Stimulated activated CD4-positive, alpha-beta T cell treated with anti-CD3 and anti-CD28 coated beads, Interleukin-4, amount 100 ng/mL, for 48 hours (primary cell): ENCODE results near the gene SRPK2.

ENCODE experiments used
- DNase-seq, 2 donors: peaks; one replicate each; pipeline ENCODE4 v3.0.0-alpha.2; 2020; ENCODE audit warnings: low read depth in 2 of 2

The SRPK2 gene

DNA sequence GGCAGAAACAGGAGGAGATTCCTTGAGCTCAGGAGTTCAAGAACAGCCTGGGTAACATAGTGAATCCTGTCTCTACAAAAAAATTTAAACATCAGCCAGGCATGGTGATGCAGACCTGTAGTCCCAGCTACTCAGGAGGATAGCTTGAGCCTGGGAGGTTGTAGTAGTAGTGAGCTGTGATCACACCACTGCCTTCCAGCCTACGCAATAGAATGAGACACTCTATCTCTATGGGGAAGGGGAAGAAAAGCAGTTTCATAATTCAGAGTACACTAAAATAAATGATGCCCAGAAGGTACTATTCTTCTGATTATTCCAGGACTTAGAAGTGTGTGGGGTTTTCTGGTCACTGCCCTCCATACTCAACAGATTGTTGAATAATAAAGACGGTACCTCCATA lies 197.4 kb downstream of the SRPK2 start:
- DNase-seq = no peak

DNA sequence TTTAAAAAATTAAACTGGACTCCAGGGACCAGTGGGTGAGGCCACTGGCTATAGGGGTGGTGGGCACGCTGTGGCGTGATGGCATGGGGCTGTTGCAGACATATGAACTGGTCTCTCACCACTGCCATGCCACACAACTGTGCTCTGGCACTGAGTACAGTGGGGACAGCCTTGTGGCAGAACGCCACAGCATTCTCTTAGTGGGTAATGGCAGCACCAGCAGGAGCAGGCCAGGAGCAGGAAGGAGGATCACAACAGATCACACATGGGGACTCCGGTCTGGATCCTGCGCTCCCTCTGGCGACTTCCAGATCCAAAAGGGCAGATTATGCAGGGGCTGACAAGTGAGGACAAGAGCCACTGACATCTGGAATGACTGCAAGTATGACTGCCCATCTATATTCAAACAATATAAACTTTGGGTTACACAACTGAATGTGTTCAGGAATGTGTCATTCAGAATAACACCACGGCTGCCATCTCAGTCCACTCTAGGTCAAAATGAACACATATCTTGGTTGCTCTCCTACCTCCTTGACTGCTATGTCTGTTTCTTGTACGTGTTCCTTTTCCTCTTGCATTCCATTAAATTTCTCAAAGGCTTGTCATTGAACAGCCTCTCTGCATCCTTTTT lies 198.7 kb downstream of the SRPK2 start:
- no peak for DNase-seq

- DNase-seq = no peak
Measured at GRCh38 chr7:105188201-105188600, 200.5 kb downstream of the SRPK2 start.

DNA sequence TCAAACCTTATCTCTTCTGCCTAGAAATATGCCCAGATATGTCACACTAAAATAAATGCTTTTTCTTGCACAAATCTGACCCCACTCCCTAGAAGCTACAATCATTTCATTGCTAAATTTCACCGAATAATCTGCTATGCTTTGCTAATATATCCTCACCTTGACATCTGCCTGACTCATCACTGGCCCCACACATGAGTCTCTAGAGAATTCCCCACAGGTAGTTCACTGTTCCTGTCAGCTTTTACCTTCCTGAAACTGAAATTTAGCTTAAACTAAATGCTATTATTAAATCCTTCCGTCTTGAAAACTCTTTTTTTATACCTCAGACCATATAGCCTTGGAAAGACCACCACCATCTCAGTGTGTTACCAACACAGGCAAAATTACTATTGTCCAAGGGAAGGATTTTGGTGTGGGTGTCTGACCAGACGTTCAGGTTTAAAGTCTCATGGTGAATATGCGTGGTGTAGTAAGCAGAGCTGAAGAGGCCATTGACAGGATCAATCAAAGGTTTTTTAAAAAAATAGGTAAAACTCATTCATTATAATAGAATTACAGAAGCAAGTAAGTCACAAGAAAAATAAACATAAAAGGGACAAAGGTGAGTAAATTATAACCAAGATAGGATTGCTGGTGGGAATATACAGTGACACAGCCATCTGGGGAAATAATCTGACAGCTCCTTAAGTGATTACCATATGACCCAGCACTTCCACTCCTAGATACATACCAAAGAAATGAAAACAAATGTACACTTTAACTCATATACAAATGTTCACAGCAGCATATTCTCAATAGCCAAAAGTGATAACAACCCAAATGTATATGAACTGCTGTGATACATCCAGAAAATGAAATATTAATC lies 201.2 kb downstream of the SRPK2 start:
- DNase-seq = no peak

DNA sequence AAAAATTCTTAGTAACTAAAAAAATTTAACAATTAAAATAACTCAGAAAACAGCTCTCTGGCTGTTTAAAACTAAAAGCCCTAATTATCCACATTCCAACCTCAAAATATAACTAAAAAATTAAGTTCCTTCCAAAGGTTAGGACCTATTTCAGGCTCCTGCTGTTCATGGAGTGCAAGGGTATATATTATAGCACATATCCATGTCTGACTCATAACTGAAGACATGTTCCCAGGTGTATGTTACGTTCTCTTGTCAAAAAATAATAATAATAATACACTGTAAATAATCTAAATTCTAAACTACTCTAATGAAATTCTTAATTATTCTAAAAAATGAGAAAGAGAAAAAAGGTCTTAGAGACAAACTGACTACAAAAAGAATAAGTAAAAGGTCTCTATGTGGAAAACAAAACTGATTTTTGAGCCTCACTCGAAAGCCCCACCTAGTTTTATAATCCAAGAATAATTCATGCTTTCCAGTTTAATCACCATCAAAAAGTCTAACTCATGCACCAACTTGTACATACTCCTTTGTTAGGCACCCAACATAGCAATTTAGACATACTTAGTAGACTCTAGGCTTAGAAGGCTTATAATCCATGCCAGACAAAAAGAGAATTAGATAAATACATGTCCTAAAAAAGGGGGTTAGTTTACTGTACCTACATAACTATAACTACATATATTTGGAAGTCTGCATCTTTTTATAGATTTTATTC lies 203.3 kb downstream of the SRPK2 start:
- no peak for DNase-seq

- no peak for DNase-seq
Measured at GRCh38 chr7:105180002-105180401, 208.7 kb downstream of the SRPK2 start.

DNA sequence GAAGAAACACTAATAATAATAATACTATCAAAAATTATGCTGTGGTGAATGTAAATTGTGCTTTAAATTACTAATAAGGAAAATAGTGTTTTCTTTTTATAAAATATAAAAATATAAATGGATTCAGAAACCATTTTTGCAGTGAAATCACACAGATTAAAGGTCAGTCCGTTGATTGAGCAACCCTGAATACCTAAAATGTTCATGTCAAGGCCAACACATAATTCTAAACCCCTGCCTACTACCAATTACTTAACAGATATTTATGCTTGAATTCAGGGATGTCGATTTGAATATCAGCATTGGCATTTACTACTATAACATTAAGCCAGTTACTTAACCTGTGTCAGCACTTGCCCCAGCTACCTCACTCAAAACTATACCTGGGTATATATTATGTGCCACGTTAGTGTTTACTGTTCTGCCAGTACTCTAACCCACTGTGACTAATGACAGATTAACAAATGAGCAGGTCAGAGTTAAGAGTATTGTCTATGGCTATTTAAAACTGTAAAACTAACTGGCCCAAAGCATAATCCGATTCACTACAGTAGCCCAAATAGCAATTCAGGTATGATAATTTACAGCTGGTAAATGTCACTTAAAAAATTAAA lies 209.7 kb downstream of the SRPK2 start:
- DNase-seq = no peak

DNA sequence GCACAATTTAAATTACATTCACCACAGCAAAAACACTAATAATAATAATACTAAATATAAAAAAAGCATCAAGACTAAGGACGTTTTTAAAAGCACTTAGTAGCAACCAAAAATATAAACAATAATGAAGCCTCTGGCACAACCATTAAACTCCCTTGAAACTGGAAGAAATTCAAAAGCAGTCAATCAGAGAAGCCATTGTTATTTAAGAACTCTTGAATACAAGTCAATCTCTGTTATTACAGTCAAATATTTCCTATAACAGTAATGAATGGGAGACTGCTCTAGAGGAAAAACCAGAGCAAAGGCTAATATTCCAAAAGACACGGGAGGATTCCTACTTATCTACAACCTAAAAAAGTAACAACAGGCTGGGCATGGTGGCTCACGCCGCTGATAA lies 210.5 kb downstream of the SRPK2 start:
- no peak for DNase-seq

- DNase-seq = no peak
Measured at GRCh38 chr7:105177026-105177425, 211.7 kb downstream of the SRPK2 start.

- DNase-seq = no peak
Measured at GRCh38 chr7:105173586-105173985, 215.1 kb downstream of the SRPK2 start.

DNA sequence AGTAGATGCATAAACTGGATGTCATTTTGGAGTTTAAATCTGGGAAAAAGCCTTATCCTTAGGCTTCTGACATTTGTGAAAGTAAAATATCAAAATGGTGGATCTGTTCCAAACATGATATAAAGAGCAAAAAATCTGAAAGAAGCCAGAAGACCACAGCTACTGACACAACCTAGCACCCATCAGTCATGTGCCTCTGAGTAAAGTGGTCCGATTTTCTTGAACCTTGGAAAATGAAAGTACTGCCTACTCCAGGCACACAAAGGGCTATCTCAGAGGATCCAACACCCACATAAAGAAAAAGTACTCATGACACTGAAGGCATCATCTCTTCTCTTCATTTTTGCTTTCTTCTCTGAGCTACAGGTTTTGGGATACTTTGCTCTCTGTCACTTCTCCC lies 224.0 kb downstream of the SRPK2 start:
- no peak for DNase-seq

DNA sequence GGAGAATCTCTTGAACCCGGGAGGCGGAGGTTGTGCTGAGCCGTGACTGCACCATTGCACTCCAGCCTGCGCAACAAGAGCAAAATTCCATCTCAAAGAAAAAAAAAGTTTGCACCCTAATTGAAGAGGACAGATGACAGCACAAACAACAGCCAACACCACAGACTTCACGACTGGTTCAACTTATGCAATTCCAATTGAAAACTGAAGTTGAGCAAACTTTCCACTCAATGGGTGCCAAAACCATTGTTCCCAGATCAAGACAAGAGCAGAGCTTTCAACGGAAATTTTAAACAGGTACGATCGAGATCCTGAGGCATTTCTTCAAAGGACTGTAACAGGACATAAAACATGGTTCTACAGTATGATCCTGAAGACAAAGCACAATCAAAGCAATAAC lies 225.0 kb downstream of the SRPK2 start:
- DNase-seq = no peak

GRCh38 chr7:105161366-105161765 lies 227.4 kb downstream of the SRPK2 start:
- no peak for DNase-seq

- DNase-seq = no peak
Measured at GRCh38 chr7:105157278-105157677, 231.4 kb downstream of the SRPK2 start.

DNA sequence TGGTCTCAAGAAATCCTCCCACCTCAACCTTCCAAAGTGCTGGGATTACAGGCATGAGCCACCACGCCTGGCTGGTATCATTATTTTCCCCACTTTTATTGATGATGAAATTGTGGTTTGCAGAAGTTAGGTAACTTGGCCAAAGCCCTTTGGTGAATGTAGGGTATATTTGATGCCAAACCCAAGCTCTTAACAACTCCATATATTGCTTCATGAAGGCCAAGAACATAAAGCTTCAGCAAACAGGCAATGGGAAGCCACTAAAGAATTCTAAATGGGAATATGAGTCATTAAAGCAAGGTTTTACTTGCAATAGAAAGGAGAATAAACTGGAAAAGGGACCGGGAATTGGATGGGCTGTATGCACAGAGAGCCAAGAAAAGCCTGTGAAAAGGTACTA lies 232.0 kb downstream of the SRPK2 start:
- DNase-seq = no peak

- no peak for DNase-seq
Measured at GRCh38 chr7:105154084-105154483, 234.6 kb downstream of the SRPK2 start.

DNA sequence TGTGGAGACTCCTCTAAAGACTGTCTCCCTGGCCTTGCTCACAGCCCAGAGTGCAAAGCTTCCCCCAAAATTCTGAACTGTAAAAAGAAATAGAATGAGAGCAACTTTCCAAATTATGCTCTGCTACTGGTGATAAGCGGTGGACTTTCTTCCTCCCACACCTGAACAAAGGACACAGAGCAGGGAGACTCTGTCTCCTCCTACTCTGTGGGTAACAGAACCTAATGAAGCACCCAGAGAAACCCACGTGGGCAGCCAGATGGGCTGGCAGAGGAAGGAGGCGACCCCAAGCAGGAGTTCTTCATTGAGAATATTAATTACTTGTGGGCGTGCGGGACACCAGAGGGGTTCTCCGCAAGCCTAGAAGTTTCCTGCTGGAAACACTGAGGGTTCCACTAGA lies 235.2 kb downstream of the SRPK2 start:
- DNase-seq = no peak

DNA sequence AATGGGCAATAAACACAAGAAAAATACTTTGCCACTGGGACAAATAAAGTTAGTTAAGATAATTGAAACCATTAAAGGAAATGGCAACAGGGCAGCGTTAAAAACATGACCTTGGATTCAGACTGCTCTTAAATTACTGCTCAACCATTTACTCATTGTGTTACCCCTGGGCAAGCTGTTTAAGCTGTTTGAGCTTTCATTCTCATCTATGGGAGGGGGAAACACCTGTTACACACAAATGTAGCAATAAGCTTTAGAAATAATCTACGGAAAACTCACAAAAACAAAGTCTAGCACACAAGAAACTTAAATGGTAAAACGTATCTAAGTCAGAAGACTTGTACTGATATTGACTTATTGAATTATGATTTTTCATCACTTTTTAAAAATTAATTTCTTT lies 237.6 kb downstream of the SRPK2 start:
- no peak for DNase-seq

GRCh38 chr7:105149827-105150226 lies 238.9 kb downstream of the SRPK2 start:
- no peak for DNase-seq

DNA sequence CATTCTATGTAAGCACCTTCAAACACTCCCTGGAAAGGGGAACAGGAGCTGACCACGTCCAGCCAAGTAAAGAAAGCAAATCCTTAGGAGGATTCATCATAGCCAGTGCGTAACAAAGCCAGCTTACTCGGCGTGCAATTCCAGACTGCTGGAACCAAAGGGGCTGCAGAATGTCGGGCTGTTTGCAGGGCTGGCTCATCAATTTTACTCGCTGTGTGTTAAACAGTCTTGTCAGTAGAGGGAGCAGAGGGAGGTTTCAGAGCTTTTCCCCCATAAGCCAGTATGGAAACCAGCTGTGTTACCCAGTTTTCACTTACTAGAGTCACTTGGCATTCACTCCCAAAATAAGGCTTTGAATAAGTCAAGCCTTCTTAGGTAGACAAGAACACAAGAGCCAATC lies 247.7 kb downstream of the SRPK2 start:
- no peak for DNase-seq

DNA sequence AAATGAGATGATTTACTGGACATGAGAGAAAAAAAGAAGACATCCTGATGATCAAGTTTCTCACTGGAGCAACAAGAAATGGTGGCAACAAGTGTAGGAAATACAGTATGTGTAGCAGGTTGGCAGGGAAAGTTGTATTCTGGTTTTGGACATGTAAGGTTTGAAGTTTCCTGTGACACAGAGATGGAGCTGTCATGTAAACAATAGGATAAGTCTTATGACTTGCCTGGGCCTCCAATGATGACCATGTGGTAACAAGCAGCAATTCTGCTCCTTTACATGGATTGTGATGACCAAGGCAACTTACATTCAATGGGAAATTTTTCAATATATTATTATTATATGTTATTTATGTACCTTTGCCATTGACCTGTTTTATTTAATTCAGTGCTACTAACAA lies 249.3 kb downstream of the SRPK2 start:
- no peak for DNase-seq

- DNase-seq = no peak
Measured at GRCh38 chr7:105137898-105138297, 250.8 kb downstream of the SRPK2 start.
